ENCODE data around the gene DEF6. TPM values are rescaled to one million over a fixed set of nuclear protein-coding genes. Genes with fewer than 3 reads are reported as not detected.

DEF6 gene
- total RNA-seq, 3 donors from 2014 or later (not counting 1 experiment from before 2014, with no cell fraction given), result 232 to 297 (median 241) TPM

GRCh38 chr6:35275744-35276260 lies 21.8 kb upstream of the DEF6 start:
- H3K4me3 Mint-ChIP-seq, result no peak overlapping the region
- no peak for ATAC-seq

GRCh38 chr6:35278708-35279107 lies 18.9 kb upstream of the DEF6 start:
- WGBS (ENCODE audit: insufficient coverage), result 67% methylated on average over 3 of the region's 3 CpGs
- H3K27ac Mint-ChIP-seq, result peak overlapping the region in 1 of 2 donors; percentile 31

More at GRCh38 chr6:35275744-35276260, 21.8 kb upstream of the DEF6 start:
- H3K27ac ChIP-seq (ENCODE audit: low read length), result no peak overlapping the region
- no peak for TF ChIP-seq CTCF (IDR thresholded peaks at IDR 0.05)
- H3K27me3 Mint-ChIP-seq (ENCODE audit: low read depth in 2 of 2), result no peaks in the 10 kb centered on the region
- no peaks in the 10 kb centered on the region for H3K9me3 ChIP-seq (ENCODE audit: control insufficient read depth, insufficient read depth, low read length)
- 78% methylated on average over 4 of the region's 4 CpGs for WGBS (ENCODE audit: insufficient coverage)
- no peaks in the 10 kb centered on the region for H3K4me1 ChIP-seq (ENCODE audit: control insufficient read depth, insufficient read depth, low read length)
- intact Hi-C loops (cut with micrococcal nuclease), result no loop called here
- H3K27ac Mint-ChIP-seq, result no peak overlapping the region
- peaks cover 14 to 17% of the 10 kb centered on the region in 2 donors for H3K4me1 Mint-ChIP-seq
- no peaks in the 10 kb centered on the region for H3K9me3 Mint-ChIP-seq
- H3K36me3 Mint-ChIP-seq, result no peaks in the 10 kb centered on the region
- H3K36me3 ChIP-seq (ENCODE audit: control insufficient read depth, insufficient read depth, low read length), result peaks cover under 1% of the 10 kb centered on the region
- DNase-seq, result no peak
- no peak overlapping the region for H3K4me3 ChIP-seq (ENCODE audit: low read length)
- no peaks in the 10 kb centered on the region for H3K27me3 ChIP-seq (ENCODE audit: control insufficient read depth, insufficient read depth, low read length)

GRCh38 chr6:35280903-35281302 lies 16.7 kb upstream of the DEF6 start:
- TF ChIP-seq CTCF (IDR thresholded peaks at IDR 0.05), result no peak
- Mint-ChIP-seq H3K4me3 (no peak overlapping the region), H3K4me1 (peaks cover 9 to 10% of the 10 kb centered on the region in 2 donors), H3K27me3 (ENCODE audit: low read depth in 2 of 2) (no peaks in the 10 kb centered on the region), H3K9me3 (no peaks in the 10 kb centered on the region), H3K27ac (no peak overlapping the region), H3K36me3 (no peaks in the 10 kb centered on the region)
- peaks cover 39% of the 10 kb centered on the region for H3K36me3 ChIP-seq (ENCODE audit: control insufficient read depth, insufficient read depth, low read length)
- H3K9me3 ChIP-seq (ENCODE audit: control insufficient read depth, insufficient read depth, low read length), result no peaks in the 10 kb centered on the region
- 83% methylated on average over 4 of the region's 4 CpGs for WGBS (ENCODE audit: insufficient coverage)
- no peak for DNase-seq
- no peaks in the 10 kb centered on the region for H3K27me3 ChIP-seq (ENCODE audit: control insufficient read depth, insufficient read depth, low read length)
- no peaks in the 10 kb centered on the region for H3K4me1 ChIP-seq (ENCODE audit: control insufficient read depth, insufficient read depth, low read length)
- no peak overlapping the region for H3K27ac ChIP-seq (ENCODE audit: low read length)
- H3K4me3 ChIP-seq (ENCODE audit: low read length), result no peak overlapping the region
- intact Hi-C loops (cut with micrococcal nuclease), result no loop called here
- no peak for ATAC-seq

More at GRCh38 chr6:35278708-35279107, 18.9 kb upstream of the DEF6 start:
- no peak for TF ChIP-seq CTCF (IDR thresholded peaks at IDR 0.05)
- H3K27ac ChIP-seq (ENCODE audit: low read length), result no peak overlapping the region
- peaks cover 14 to 17% of the 10 kb centered on the region in 2 donors for H3K4me1 Mint-ChIP-seq
- intact Hi-C loops (cut with micrococcal nuclease), result no loop called here
- H3K9me3 Mint-ChIP-seq, result no peaks in the 10 kb centered on the region
- no peaks in the 10 kb centered on the region for H3K27me3 ChIP-seq (ENCODE audit: control insufficient read depth, insufficient read depth, low read length)
- H3K36me3 Mint-ChIP-seq, result no peaks in the 10 kb centered on the region
- ATAC-seq, result peak in 1 of 3 donors; percentile 43
- no peaks in the 10 kb centered on the region for H3K9me3 ChIP-seq (ENCODE audit: control insufficient read depth, insufficient read depth, low read length)
- DNase-seq, result no peak
- H3K36me3 ChIP-seq (ENCODE audit: control insufficient read depth, insufficient read depth, low read length), result peaks cover 27% of the 10 kb centered on the region
- H3K4me3 ChIP-seq (ENCODE audit: low read length), result no peak overlapping the region
- no peaks in the 10 kb centered on the region for H3K27me3 Mint-ChIP-seq (ENCODE audit: low read depth in 2 of 2)
- H3K4me1 ChIP-seq (ENCODE audit: control insufficient read depth, insufficient read depth, low read length), result no peaks in the 10 kb centered on the region
- H3K4me3 Mint-ChIP-seq, result no peak overlapping the region

- H3K27ac Mint-ChIP-seq, result no peak overlapping the region
- no peak for TF ChIP-seq CTCF (IDR thresholded peaks at IDR 0.05)
- no peaks in the 10 kb centered on the region for H3K27me3 Mint-ChIP-seq (ENCODE audit: low read depth in 2 of 2)
- H3K9me3 Mint-ChIP-seq, result no peaks in the 10 kb centered on the region
- Histone ChIP-seq H3K4me1 (ENCODE audit: control insufficient read depth, insufficient read depth, low read length) (no peaks in the 10 kb centered on the region), H3K4me3 (ENCODE audit: low read length) (no peak overlapping the region), H3K27ac (ENCODE audit: low read length) (no peak overlapping the region), H3K9me3 (ENCODE audit: control insufficient read depth, insufficient read depth, low read length) (no peaks in the 10 kb centered on the region), H3K36me3 (ENCODE audit: control insufficient read depth, insufficient read depth, low read length) (peaks cover 55% of the 10 kb centered on the region), H3K27me3 (ENCODE audit: control insufficient read depth, insufficient read depth, low read length) (no peaks in the 10 kb centered on the region)
- DNase-seq (no peak), ATAC-seq (no peak)
- intact Hi-C loops (cut with micrococcal nuclease), result no loop called here
- WGBS (ENCODE audit: insufficient coverage), result 89% methylated on average over 2 of the region's 2 CpGs
- H3K4me1 Mint-ChIP-seq, result peaks cover 9 to 10% of the 10 kb centered on the region in 2 donors
- peaks cover 9% of the 10 kb centered on the region for H3K36me3 Mint-ChIP-seq
- no peak overlapping the region for H3K4me3 Mint-ChIP-seq
Observed at GRCh38 chr6:35282472-35282871, 15.1 kb upstream of the DEF6 start.
